GM21737 (cell line): Measurements from ENCODE around the gene SSBP2.

ENCODE experiments used
- ATAC-seq: cut with Tn5 transposase; IDR thresholded peaks from one replicate; pipeline ENCODE4 v1.9.1; 2021; ENCODE audit warnings: mild to moderate bottlenecking, moderate library complexity; ENCODE audit not compliant: unreplicated experiment

The SSBP2 gene

DNA sequence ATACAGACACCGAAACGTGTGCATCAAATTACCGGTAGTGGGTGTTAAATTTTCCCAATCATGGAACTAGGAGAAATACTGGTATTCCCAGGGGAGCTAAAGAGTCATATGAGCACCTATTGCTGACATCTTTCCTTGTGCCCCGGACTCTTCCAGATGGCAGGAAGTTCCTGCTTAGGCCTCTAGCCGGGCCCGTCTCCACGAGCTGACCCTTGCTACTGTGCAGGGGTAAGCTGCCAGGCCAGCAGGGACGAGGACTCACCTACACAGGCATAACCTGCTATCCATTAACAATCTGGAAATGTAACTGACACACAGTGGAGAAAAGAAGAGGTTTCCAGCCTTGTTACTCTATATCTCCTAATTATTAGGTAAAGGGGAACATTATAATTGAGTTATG is 16.2 kb upstream of the SSBP2 start:
- no peak for ATAC-seq

DNA sequence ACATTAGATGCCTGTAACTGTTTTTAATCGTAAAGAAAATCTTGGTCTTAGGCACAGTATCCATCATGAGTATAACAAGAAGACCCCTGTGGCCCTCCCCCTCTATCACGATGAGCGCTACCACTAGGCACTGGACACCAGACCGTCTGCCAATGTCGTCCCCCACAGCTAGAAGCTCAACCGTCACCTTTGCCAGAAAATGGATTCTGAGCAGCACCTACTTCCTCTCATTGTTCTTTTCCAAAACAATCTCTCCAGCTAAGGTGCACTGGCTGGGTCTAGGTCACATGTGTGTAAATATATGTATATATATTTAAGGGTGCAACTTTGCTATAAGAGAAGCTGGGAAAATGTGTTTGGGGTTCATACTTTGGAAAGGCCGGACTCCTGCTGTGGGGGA is 15.7 kb upstream of the SSBP2 start:
- no peak for ATAC-seq

DNA sequence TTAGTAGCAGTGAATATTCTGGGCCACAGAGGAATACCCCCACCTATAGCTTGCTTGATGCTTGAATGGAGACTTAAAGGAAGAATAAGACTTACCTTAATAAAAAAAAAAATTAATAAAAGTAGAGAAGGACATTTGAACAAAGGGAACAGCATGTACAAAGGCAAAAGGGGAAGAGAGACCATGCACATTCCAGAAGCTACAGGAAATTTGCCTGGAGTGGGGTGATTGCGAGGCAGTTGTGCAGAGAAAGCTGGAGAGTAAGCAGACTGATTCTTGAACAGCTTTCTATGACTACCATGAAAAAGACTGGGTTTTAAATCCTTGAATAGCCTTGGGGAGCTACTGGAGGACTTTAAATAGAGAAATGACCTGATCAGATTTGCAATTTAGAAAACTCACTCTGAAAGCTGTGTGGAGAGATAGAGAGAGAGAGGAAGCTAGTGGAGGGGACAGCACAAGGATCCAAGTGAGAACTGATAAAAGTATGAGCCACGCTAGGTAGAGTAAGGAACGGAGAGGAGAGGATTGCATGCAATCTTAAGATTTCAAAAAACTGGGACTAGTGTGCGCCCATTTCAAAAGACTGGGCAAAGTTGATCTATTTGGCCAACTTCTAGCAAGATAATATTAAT is 12.5 kb upstream of the SSBP2 start:
- no peak for ATAC-seq

DNA sequence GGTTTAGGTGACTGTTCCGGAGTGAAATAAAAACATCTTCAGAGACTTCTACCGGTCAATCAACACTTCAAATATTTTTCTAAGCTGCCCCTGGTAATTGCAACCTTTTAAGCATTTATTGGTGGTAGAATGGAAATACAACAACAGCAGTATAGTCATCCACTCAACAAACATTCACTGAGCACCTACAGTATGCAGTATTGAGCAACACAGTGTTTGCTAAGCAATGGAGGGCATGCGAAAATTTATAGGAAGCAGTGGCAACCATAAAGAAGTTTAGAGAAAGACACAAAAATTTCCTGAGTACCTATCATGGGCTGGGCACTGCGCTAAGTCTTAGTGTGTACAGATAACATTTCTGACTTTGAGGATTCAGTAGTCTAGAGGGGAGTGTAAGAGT is 12.0 kb upstream of the SSBP2 start:
- ATAC-seq: no peak

DNA sequence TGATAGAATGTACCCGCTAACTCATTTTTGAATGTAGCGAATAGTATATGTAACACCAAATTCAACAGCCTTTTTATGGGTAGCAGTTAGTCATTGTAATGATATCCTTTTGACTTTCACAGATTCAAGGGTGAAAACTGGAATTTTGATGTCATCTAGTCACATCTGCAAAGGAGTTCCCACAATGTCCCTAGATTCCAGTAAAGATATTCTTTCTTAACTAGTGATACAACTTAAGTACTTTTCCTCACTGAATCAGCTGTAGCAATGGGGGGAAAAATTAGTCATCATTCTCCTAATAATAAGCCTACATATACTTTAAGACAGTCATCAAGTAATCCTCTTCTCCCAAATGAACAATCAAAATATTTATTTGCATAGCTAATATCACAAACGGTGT is 11.5 kb upstream of the SSBP2 start:
- ATAC-seq: no peak

DNA sequence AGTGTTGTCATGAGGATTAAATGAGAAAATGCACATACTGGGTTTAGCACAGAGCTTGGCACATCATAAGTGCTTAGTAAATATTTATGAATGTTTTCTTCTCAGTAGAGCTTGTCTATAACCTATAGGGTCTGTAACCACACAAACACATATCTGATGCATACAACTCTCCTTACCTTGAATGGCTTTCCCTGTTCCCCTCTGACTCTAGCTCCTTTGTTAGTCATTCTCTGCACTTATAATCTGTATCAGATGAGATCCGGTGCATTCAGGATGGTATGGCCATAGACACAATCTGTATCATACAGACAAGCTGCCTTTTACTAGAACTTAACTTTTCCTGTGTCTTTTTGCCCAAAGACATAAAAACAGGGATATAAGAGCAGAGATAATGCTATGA is 11.1 kb upstream of the SSBP2 start:
- no peak for ATAC-seq

DNA sequence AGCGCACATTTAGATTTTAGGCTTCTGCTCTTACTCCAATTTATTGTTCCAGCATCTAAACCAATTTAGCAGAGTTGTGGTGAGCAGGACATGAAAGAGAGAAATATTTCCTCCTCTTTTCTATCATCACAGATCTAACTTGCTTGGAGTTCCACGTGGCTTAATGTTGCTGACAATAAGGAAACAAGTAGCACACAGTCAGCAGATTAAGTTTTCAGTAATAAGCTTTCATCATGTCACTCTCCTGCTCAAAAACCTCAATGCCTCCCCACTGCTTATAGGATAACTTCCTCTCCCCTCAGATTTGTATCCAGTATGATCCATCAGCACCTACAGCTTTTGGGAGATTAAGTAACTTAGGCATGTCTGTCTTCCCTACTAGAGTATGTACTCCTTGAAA is 10.4 kb upstream of the SSBP2 start:
- no peak for ATAC-seq

DNA sequence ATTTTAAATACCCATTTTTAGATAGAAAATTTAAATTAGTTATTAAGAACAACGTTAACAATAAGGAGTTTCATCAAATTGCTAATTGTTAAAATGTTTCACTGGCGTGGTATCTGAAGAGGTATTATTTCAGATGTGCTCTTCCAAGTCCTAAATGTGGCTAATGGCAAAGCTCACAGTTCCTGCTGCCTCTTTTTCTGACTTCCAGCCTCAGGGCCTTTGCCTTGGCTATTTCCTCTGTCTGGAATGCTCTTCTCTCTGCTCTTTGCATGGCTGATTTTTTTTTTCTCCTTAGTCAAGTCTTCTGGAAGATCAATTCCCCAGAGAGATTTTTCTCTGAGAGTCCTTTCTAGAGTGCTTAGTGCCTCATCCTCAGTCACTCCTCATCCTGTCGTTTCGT is 9.6 kb upstream of the SSBP2 start:
- ATAC-seq: no peak

DNA sequence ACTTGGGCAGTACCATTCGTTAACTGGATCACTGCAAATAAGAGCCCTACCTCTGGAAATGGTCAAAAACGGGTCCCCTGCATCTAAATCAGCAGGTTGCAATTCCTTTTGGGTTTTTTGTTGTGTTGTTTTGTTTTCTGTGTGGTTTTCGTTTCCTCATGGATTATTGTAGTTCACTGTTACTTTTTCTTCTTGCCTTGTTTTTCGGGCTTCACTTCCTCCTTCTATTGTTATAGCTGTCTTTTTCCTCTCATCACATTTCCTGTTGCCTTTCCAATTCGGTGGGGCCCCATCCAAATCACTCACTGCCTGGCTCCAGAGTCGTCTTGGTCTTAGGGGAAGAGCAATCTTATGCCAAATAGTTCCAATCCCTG is 8.7 kb upstream of the SSBP2 start:
- no peak for ATAC-seq

DNA sequence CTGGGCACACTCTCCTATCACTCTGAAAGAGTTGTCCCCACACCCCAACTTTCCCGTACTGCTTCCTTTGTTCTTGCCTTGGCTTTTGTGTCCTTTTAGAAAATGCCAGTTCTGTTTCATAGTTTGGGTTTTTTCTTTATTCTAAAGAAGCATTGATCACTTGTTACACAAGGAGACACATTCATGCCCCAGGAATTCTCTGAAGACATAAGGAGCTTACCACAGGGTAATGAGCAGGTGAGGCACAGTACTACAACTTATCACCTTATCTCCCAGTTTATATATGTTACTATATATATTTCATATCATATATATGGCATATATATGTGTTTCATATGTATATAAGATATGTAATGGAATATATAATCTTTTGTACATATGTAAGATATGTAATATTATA is 6.5 kb upstream of the SSBP2 start:
- ATAC-seq: no peak

DNA sequence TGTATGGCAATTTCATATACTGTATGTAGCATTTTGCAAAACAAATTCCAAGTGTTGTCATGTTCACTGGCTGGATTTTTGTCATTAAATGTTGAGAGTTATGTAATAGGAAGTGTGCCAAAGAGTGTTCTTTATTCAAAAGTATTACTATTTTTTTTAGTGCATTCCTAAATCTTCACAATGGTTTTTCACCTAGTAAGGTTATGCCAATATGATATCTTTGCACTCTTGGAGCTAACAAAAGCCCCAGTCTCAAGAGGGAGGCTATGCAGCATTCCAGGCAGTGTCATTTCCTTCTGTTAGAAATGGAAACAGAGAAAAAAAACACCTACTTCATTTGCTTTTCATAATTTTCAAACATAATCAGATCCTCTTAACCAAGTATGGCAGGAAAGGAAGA is 5.1 kb upstream of the SSBP2 start:
- no peak for ATAC-seq

DNA sequence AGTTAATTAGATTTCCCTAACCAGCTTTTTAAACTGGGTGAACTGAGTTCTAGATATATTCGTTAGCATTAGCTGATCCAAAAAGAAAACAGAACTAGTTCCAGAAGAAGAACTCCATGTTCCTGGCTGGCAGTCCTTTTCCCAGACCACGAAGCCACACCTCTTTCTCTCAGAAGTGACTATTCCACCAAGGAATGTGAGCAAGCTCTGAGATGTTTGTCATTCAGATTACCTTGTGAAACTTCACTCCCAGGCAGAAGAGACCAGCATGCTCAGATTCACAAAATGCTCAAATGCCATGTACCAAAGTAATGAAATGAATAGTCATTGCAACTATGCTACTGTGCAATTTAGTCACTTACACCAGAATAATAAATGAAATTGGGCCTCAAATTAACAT is 4.4 kb upstream of the SSBP2 start:
- ATAC-seq: no peak

DNA sequence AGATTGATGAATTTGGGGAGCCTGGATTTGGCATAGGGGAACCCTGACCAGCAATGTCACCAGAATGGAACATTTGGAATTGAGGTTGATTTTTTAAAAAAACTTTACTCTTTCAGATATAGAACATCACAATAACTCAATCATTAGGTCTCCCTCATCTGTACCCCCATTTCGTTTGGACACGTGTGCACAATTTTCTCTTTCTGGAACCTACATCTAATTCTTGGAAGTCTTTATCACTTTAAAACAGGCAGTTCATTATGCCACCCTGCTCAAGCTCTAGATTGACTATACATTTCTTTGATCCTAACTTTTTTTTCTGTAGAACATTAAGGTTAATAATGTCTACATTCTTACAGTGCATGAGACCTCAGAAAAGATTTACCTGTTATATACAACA is 3.7 kb upstream of the SSBP2 start:
- no peak for ATAC-seq

DNA sequence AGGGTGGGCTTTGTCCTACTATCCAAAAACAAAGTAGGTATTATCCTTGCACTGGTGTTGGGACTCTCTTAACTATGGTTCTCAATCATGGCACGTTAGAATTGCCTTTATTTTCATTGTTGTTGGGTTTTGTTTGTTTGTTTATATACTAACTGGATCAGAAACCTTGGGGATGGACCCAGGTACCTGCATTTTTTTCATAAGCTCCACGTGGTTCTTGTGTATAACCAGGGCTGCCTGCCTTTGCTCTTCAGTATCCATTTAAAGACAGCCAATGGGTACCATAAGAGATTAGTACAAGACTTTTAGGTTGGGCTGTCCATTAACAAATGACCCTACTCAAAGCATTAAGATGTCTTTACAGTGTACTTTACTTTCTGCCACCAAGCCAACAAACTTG is 2.5 kb upstream of the SSBP2 start:
- ATAC-seq: no peak

DNA sequence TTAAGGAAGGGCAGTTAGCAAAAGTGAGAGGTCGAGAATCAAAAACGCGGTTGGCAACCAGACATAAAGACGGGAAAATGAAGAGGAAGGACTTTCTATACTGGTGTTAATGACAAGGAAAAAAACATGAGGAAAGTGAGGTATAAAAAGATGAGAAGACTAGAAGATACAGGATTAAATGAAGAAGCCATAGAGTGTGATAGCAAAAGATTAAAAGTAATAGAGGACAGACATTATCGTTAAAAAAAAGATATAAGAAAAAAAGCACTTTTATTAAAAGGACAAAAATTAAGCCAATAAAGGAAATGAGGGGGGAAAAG is 1.7 kb upstream of the SSBP2 start:
- no peak for ATAC-seq

DNA sequence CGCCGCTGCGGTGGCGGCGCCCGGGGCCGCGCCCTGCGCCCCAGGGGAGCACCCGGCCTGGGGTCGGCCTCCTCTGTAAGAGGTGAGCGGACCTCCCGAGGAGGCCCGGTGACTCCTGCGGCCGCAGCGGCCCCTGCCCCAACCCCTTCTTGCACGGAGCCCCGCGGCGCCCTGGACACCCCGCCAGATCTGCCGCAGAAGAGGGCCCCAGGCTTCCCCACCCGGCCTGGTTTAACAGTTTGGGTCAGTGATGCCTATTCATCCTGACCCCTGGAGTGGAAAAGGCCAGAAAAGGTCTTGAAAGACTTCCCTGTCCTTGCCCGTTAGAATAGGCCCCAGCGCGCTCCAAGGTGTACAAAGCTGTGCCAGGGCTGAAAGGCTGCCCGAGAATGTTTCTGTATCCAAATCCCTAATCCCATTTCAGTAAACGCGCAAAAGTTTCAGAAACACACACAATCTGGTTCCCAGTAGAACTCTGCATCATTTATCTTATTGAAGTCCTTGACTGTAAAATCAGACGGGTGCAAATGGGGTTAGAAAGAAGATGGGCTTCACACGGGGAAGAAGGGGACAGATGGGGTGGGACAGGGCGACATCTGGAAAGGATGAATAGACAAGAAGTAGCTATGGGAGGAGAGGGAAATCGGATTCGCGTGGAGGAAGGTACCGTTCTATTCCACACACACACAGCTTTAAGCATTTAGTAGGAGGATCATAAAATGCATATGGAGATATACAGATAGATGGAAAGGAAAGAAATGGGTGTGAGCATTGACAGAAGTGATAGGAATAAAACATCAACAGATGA is 1.1 kb upstream of the SSBP2 start:
- ATAC-seq: no peak

DNA sequence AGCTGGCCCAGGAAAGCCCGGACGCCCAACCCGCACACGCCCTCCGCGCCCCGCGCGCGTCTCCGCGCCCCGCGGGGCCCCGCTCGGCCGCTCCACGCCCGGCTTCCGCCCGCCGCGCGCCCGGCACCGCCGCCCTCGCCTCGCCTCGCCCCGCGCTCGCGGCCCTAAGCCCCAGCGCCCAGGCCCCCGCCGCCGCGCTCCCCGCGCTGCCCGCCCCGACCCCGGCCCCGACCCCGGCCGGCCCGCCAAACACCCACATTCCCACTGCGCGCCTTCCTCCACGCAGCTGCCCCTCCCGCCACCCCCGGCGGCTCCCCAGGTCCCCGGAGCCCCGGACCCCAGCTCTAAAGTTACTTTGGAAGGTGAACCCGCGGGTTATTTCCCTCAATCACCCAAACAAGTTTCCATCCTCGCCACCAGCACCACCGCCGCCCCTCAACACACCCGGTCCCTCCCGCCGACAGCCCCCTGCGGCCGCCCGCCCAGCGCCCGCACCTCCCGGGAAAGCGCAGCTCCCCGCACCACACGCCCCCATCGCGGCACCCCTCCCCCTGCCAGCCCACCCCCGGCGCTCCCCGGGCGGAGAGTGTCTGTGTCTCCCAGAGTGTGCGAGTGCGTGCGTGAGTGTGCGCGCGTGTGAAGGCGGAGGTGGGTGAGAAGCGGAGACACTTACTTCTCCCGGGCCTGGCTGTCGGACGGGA is 439 bp downstream of the SSBP2 start:
- peak; percentile 17 for ATAC-seq

DNA sequence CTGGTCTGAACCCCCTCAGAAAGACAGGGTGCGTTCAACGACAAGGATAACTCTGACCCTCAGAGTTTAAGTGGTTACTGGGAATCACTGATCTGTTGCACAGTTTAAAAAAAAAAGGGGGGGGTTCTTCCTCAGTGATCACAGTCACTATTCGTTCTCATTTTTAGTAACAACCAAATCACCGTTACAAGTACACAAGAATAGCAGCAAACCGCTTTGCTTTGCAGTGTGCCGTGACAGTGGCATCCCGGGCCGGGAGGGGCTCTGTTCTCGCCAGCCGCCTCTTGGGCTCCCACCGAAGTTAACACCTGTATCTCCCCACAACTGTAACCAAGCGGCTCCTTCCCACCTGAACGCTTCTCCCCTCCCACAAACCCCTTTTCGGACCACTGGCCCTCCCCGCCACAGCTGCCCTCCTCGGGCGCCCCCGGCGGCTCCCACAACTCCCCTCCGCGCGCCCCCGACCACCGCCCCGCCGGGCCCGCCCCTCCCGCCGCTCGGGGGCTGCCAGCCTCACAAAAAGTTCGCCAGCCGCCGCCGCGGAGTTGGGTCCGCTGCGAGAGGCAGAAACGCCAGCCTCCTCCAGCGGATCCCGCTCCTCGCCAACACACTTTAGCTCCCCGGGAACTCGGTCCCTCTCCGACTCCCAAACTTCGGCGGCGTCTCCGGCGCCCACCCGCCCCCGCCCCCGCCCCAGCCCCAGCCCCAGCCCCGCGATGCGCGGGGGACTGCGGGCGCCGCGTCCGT is 1.2 kb downstream of the SSBP2 start:
- peak; percentile 37 for ATAC-seq

DNA sequence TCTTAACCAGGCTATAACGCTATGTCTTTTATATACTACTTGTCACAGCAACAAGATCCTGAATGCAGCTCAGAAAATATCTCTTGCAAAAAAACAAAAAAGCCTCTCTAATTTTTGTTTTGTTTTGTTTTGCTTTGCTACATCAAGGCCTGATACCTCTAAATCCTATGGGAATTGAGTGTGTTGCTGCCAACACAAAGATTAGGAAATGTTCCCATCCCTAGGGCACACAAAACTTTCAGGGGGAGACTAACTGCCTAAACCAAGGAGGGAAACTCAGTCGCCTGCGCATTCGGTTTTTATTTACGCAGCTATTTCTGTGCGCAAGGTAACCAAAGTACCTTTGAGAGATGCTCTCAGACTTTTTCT is 1.7 kb downstream of the SSBP2 start:
- no peak for ATAC-seq

DNA sequence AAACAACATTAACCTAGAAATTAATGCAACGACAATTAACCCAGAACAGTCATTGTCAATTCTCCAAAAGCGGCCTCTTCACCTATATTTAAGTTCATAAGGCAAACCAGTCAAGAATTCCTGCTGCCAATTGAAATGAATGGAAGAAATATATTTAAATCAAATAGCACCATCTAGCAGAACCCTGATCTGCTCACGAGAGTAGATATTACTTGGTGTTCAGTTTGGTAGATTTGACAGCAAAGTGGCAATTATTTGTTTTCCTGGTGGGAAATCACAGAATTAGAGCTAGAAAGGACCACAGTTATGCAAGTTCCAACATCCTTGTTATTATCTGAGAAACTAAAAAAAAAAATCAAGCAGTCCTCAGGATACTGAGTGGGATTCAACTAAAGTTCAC is 2.3 kb downstream of the SSBP2 start:
- no peak for ATAC-seq

DNA sequence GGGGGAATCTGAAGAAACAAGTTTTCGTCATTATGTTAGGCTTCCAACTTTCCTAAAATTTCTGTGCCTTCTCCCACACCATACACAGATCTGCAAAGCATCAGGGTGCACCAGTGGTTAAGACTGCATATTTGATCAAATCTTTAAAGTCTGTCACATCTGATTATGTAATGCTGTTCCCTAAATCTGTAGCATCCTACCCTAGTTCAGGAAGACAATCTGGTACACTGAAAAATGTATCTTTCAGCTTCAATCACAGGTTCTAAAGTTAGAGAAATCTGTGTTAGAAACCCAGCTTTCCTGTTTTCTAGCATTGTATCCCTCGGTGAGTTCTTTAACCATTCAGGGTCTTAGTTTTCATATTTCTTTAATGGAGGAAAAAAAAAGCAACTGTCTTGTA is 3.9 kb downstream of the SSBP2 start:
- no peak for ATAC-seq

DNA sequence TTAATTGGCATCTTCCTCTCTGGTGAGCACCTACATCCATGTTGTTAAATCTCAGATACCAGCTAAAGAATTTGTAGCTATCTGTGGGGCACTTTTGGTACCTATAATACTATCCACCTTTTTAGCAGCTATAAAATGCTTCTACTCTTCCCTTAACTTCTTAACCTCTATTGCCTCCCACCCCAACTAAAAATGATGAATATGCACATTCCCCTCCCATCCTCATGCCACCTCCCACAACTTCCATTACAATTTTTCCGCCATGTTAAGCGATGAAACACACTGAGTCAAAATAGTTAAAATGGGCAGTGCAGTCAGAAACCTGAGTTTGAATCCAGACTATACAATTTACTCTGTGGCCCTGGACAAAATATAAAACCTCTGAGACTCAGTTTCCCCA is 10.1 kb downstream of the SSBP2 start:
- ATAC-seq: no peak
